Measurements from ENCODE around the gene SERPINF2. TPM values are rescaled to one million over a fixed set of nuclear protein-coding genes. Genes with fewer than 3 reads are reported as not detected.
"Not testable (repeated sequence)": the region's sequence is repeated elsewhere in the genome, so short reads cannot be mapped to it uniquely, and the experiment has no call there.

The SERPINF2 gene
- polyA plus RNA-seq (ENCODE audit: insufficient read length in 4 of 4): 100 to 1,000 TPM in 1 of 4 donors, 10 to 100 TPM in 2, 1 to 10 TPM in 1; 5.8 to 106 (median 79.7) TPM

- DNase-seq (ENCODE audit: low read depth in 4 of 4, low spot score in 3 of 4): no peak
Measured at GRCh38 chr17:1742371-1743087, at the start of gene SERPINF2. Gene SERPINF2 (plus strand): TSS chr17:1742871. CDS start chr17:1744996, 2,125 bp downstream.

- no peak for DNase-seq (ENCODE audit: low read depth in 4 of 4, low spot score in 3 of 4)
Measured at GRCh38 chr17:1693339-1693738, 49.3 kb upstream of the SERPINF2 start.

GRCh38 chr17:1695365-1695764 is 47.3 kb upstream of the SERPINF2 start:
- no peak for DNase-seq (ENCODE audit: low read depth in 4 of 4, low spot score in 3 of 4)

- DNase-seq (ENCODE audit: low read depth in 4 of 4, low spot score in 3 of 4): no peak
Measured at GRCh38 chr17:1697681-1698080, 45.0 kb upstream of the SERPINF2 start.

GRCh38 chr17:1699891-1700290 is 42.8 kb upstream of the SERPINF2 start:
- not testable (repeated sequence) for DNase-seq (ENCODE audit: low read depth in 4 of 4, low spot score in 3 of 4)

- no peak for DNase-seq (ENCODE audit: low read depth in 4 of 4, low spot score in 3 of 4)
Measured at GRCh38 chr17:1703063-1703462, 39.6 kb upstream of the SERPINF2 start.

- no peak for DNase-seq (ENCODE audit: low read depth in 4 of 4, low spot score in 3 of 4)
Measured at GRCh38 chr17:1705004-1705403, 37.7 kb upstream of the SERPINF2 start.

GRCh38 chr17:1707107-1707506 is 35.6 kb upstream of the SERPINF2 start:
- no peak for DNase-seq (ENCODE audit: low read depth in 4 of 4, low spot score in 3 of 4)

GRCh38 chr17:1708791-1709346 is 33.8 kb upstream of the SERPINF2 start:
- DNase-seq (ENCODE audit: low read depth in 4 of 4, low spot score in 3 of 4): not testable (repeated sequence)

GRCh38 chr17:1709403-1709951 is 33.2 kb upstream of the SERPINF2 start:
- no peak for DNase-seq (ENCODE audit: low read depth in 4 of 4, low spot score in 3 of 4)

- DNase-seq (ENCODE audit: low read depth in 4 of 4, low spot score in 3 of 4): no peak
Measured at GRCh38 chr17:1709971-1710806, 32.5 kb upstream of the SERPINF2 start, which contains the start of gene TLCD2. Gene TLCD2 (minus strand): TSS chr17:1710377. CDS start chr17:1710242, 135 bp downstream.

GRCh38 chr17:1710807-1711553 is 31.7 kb upstream of the SERPINF2 start:
- no peak for DNase-seq (ENCODE audit: low read depth in 4 of 4, low spot score in 3 of 4)

- DNase-seq (ENCODE audit: low read depth in 4 of 4, low spot score in 3 of 4): no peak
Measured at GRCh38 chr17:1711804-1712203, 30.9 kb upstream of the SERPINF2 start.

GRCh38 chr17:1712271-1712670 is 30.4 kb upstream of the SERPINF2 start:
- no peak for DNase-seq (ENCODE audit: low read depth in 4 of 4, low spot score in 3 of 4)

GRCh38 chr17:1713160-1713877 is 29.4 kb upstream of the SERPINF2 start:
- DNase-seq (ENCODE audit: low read depth in 4 of 4, low spot score in 3 of 4): no peak

GRCh38 chr17:1713878-1714426 is 28.7 kb upstream of the SERPINF2 start:
- no peak for DNase-seq (ENCODE audit: low read depth in 4 of 4, low spot score in 3 of 4)

- DNase-seq (ENCODE audit: low read depth in 4 of 4, low spot score in 3 of 4): peak in 3 of 4 donors; percentile 82 to 91 (median 85)
Measured at GRCh38 chr17:1714427-1714979, 28.2 kb upstream of the SERPINF2 start.

GRCh38 chr17:1714980-1715802 is 27.5 kb upstream of the SERPINF2 start:
- no peak for DNase-seq (ENCODE audit: low read depth in 4 of 4, low spot score in 3 of 4)

All from left renal pelvis (tissue), 4 donors.